HG02981 (cell line): ENCODE results near the gene C20orf204.

Experiments
- ATAC-seq: cut with Tn5 transposase; IDR thresholded peaks from one replicate; pipeline ENCODE4 v1.9.1; 2021; ENCODE audit warnings: mild to moderate bottlenecking, moderate library complexity; ENCODE audit not compliant: unreplicated experiment

The C20orf204 gene

GRCh38 chr20:64025826-64026412 lies 10.1 kb upstream of the C20orf204 start:
- no peak for ATAC-seq

- no peak for ATAC-seq
Observed at GRCh38 chr20:64027981-64028685, 7.8 kb upstream of the C20orf204 start.

- ATAC-seq: no peak
Observed at GRCh38 chr20:64029293-64030117, 6.5 kb upstream of the C20orf204 start.

- no peak for ATAC-seq
Observed at GRCh38 chr20:64030371-64031134, 5.4 kb upstream of the C20orf204 start.

- no peak for ATAC-seq
Observed at GRCh38 chr20:64031822-64032314, 4.1 kb upstream of the C20orf204 start.

GRCh38 chr20:64032706-64033624 lies 3.0 kb upstream of the C20orf204 start:
- no peak for ATAC-seq

GRCh38 chr20:64033981-64034493 lies 1.9 kb upstream of the C20orf204 start:
- ATAC-seq: no peak

GRCh38 chr20:64035066-64035932 lies 683 bp upstream of the C20orf204 start:
- ATAC-seq: no peak

GRCh38 chr20:64036346-64037198 lies 590 bp downstream of the C20orf204 start:
- no peak for ATAC-seq

GRCh38 chr20:64037199-64037497 lies 1.2 kb downstream of the C20orf204 start:
- ATAC-seq: no peak

GRCh38 chr20:64037498-64038213 lies 1.7 kb downstream of the C20orf204 start:
- no peak for ATAC-seq

- ATAC-seq: peak; percentile 24
Observed at GRCh38 chr20:64038224-64038564, 2.2 kb downstream of the C20orf204 start.

GRCh38 chr20:64038565-64039292 lies 2.7 kb downstream of the C20orf204 start:
- peak; percentile 48 for ATAC-seq

- no peak for ATAC-seq
Observed at GRCh38 chr20:64039293-64040160, 3.5 kb downstream of the C20orf204 start.

- ATAC-seq: no peak
Observed at GRCh38 chr20:64040231-64041039, 4.5 kb downstream of the C20orf204 start.
